Activated B cell treated with CpG ODN at 0.5 μM for 24 hours (primary cell): ENCODE measurements around the gene FAH. TPM values are rescaled to one million over a fixed set of nuclear protein-coding genes. Genes with fewer than 3 reads are reported as not detected.
"Not testable (repeated sequence)": the region's sequence is repeated elsewhere in the genome, so short reads cannot be mapped to it uniquely, and the experiment has no call there.

Source experiments
- ATAC-seq: fragments of 200-7000 bp; cut with Tn5 transposase; one replicate; pipeline ENCODE4 v1.10.0; 2021; ENCODE audit warnings: low read depth, mild to moderate bottlenecking, moderate library complexity
- CTCF ChIA-PET: fragments of 350-600 bp; sonication (Branson Sonifier 250); formaldehyde crosslinking; loops from one replicate; lab custom pipeline; 2021; ENCODE audit warnings: antibody characterized with exemption; lab: Charles Lee
- POLR2A ChIA-PET: fragments of 350-600 bp; sonication (Branson Sonifier 250); formaldehyde crosslinking; loops from one replicate; lab custom pipeline; 2021; ENCODE audit warnings: antibody characterized with exemption; lab: Charles Lee
- DNase-seq: peaks from one replicate; pipeline ENCODE4 v3.0.0; 2022
- H3K27ac Mint-ChIP-seq: one replicate; pipeline ENCODE4 v1.8.0; 2020; ENCODE audit warnings: mixed read lengths
- H3K27me3 Mint-ChIP-seq: one replicate; pipeline ENCODE4 v1.8.0; 2021; ENCODE audit warnings: mixed read lengths
- H3K36me3 Mint-ChIP-seq: one replicate; pipeline ENCODE4 v1.8.0; 2021; ENCODE audit warnings: low read depth, mixed read lengths
- H3K4me1 Mint-ChIP-seq: one replicate; pipeline ENCODE4 v1.8.0; 2021; ENCODE audit warnings: mixed read lengths
- H3K4me3 Mint-ChIP-seq: one replicate; pipeline ENCODE4 v1.8.0; 2020; ENCODE audit warnings: mild to moderate bottlenecking, mixed read lengths
- H3K9me3 Mint-ChIP-seq: one replicate; pipeline ENCODE4 v1.8.0; 2020; ENCODE audit warnings: mixed read lengths
- intact Hi-C: fragments of 100-400 bp; cut with micrococcal nuclease; formaldehyde crosslinking; loops from one replicate; pipeline ENCODE4 v1.15.1; 2024
- total RNA-seq: library from RNA; stranded (reverse); gene quantifications from 2 replicates; pipeline ENCODE4 v1.2.3, GENCODE V29; 2022
- TF ChIP-seq, protein P1 (sequence below): fragments of 200-600 bp; IDR thresholded peaks from one replicate; pipeline ENCODE4 v1.8.0; 2022; ENCODE audit warnings: antibody characterized with exemption, mild to moderate bottlenecking

Gene FAH
- total RNA-seq, 1 donor from 2014 or later: 8.6 TPM

DNA sequence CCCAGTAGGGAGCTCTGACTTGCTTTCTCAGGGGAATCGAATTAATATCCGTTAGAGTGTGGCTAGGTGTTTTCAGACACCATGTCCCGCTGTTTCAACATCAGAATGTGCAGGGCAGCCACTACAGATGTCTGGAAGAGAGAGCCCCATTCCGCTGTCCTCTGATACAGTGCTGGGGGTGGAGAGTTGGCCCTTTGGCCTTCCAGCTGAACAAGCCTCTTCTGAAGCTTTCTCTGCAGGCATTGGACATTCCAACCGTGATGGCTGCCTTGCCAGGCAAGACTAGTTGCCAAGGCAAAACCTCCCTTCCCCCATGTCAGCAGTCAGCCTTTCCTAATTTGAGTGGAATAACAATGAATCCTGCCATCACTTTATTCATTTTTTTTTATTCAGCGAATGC lies 1.5 kb downstream of the FAH start:
- TF ChIP-seq, protein P1, sequence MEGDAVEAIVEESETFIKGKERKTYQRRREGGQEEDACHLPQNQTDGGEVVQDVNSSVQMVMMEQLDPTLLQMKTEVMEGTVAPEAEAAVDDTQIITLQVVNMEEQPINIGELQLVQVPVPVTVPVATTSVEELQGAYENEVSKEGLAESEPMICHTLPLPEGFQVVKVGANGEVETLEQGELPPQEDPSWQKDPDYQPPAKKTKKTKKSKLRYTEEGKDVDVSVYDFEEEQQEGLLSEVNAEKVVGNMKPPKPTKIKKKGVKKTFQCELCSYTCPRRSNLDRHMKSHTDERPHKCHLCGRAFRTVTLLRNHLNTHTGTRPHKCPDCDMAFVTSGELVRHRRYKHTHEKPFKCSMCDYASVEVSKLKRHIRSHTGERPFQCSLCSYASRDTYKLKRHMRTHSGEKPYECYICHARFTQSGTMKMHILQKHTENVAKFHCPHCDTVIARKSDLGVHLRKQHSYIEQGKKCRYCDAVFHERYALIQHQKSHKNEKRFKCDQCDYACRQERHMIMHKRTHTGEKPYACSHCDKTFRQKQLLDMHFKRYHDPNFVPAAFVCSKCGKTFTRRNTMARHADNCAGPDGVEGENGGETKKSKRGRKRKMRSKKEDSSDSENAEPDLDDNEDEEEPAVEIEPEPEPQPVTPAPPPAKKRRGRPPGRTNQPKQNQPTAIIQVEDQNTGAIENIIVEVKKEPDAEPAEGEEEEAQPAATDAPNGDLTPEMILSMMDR: no peak
- CTCF ChIA-PET: no interaction called here
- H3K4me1 Mint-ChIP-seq: peaks cover 21% of the 10 kb centered on the region
- ATAC-seq (no peak), DNase-seq (no peak)
- no peaks in the 10 kb centered on the region for H3K9me3 Mint-ChIP-seq
- H3K27ac Mint-ChIP-seq: no peak overlapping the region
- POLR2A ChIA-PET: no interaction called here
- intact Hi-C loops: loop anchor here (5.0 kb wide), 2 partner anchors 137 to 1207 kb away; partner anchors contain the start of gene CTSH
- peak overlapping the region; percentile 11 for H3K4me3 Mint-ChIP-seq
- H3K27me3 Mint-ChIP-seq: no peaks in the 10 kb centered on the region
- peaks cover 2% of the 10 kb centered on the region for H3K36me3 Mint-ChIP-seq

DNA sequence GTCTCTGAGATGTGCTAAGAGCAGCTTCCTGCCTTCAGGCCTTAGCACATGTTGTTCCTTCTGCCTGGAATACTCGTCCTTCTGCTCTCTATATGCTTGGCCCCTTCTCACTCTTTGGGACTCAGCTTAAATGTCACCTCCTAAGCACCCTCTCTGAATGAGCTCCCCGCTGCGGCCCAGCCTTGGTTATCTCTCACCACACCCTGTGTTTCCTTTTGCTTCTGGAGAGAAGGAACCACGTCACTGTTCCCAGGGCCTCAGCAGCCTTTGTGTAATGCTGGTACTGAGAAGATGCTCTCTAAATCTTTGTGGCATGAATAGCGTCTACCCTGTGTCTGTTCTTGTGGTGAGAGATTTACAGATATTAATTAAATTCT lies 2.2 kb downstream of the FAH start:
- ChIA-PET POLR2A (no interaction called here), CTCF (no interaction called here)
- H3K27me3 Mint-ChIP-seq: no peaks in the 10 kb centered on the region
- H3K4me3 Mint-ChIP-seq: no peak overlapping the region
- TF ChIP-seq, protein P1: no peak
- peaks cover 25% of the 10 kb centered on the region for H3K4me1 Mint-ChIP-seq
- no peaks in the 10 kb centered on the region for H3K9me3 Mint-ChIP-seq
- H3K36me3 Mint-ChIP-seq: peaks cover 2% of the 10 kb centered on the region
- intact Hi-C loops: no loop called here
- DNase-seq (no peak), ATAC-seq (no peak)
- H3K27ac Mint-ChIP-seq: no peak overlapping the region

DNA sequence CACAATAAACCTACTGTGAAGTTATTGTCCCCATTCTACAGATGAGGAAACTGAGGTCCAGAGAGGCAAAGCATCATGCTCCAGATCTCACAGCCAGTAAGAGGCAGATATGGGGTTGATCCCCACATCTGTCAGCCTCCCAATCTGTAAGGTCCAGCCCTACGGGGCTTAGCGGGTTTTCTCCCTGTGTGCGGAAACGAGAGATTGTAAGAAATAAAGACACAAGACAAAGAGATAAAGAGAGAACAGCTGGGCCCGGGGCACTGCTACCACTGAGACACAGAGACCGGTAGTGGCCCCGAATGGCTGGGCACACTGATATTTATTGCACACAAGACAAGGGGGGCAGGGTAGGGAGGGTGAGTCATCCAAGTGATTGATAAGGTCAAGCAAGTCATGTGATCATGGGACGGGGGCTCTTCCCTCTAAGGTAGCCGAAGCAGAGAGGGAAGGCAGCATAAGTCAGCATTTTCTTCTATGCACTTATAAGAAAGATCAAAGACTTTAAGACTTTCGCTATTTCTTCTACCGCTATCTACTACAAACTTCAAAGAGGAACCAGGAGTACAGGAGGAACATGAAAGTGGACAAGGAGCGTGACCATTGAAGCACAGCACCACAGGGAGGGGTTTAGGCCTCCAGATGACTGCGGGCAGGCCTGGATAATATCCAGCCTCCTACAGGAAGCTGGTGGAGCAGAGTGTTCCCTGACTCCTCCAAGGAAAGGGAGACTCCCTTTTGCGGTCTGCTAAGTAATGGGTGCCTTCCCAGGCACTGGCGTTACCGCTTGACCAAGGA lies 2.8 kb downstream of the FAH start:
- H3K9me3 Mint-ChIP-seq, H3K27me3 Mint-ChIP-seq, POLR2A ChIA-PET, H3K36me3 Mint-ChIP-seq, ATAC-seq, H3K4me3 Mint-ChIP-seq, H3K27ac Mint-ChIP-seq, DNase-seq, intact Hi-C loops, CTCF ChIA-PET: not testable (repeated sequence)
- peaks cover 29% of the 10 kb centered on the region for H3K4me1 Mint-ChIP-seq

DNA sequence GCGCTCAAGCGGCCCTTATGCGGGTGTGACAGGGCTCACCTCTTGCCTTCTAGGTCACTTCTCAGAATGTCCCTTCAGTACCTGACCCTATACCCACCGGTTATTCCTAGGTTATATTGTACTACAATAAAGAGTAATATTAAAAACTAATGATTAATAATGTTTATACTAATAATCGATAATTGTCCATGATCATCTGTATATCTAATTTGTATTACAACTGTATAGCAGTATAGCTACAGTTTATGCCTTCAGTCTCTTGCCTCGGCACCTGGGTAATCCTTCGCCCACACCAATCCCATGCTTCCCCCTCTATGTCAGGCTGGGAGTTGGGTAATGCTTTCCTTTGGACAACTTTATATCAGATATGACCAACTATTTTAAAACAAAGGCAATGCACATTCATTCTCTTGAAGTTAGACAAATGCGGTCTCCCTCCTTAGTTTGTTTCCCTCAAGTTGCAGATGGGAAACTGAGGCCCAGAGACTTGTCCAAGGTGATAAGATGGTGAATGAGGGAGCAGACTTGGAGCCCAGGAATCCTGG lies 3.4 kb downstream of the FAH start:
- POLR2A ChIA-PET: interaction anchor here (0.6 kb wide), 1 partner anchor 90 kb away, joined by 3 read pairs; no protein-coding TSS in a partner anchor
- no peaks in the 10 kb centered on the region for H3K9me3 Mint-ChIP-seq
- CTCF ChIA-PET: interaction anchor here (1.2 kb wide), 1 partner anchor 303 kb away, joined by 4 read pairs; no protein-coding TSS in a partner anchor
- TF ChIP-seq, protein P1: no peak
- intact Hi-C loops: no loop called here
- no peak overlapping the region for H3K4me3 Mint-ChIP-seq
- DNase-seq (no peak), ATAC-seq (no peak)
- H3K27ac Mint-ChIP-seq: no peak overlapping the region
- H3K27me3 Mint-ChIP-seq: no peaks in the 10 kb centered on the region
- peaks cover 2% of the 10 kb centered on the region for H3K36me3 Mint-ChIP-seq
- peaks cover 36% of the 10 kb centered on the region for H3K4me1 Mint-ChIP-seq

DNA sequence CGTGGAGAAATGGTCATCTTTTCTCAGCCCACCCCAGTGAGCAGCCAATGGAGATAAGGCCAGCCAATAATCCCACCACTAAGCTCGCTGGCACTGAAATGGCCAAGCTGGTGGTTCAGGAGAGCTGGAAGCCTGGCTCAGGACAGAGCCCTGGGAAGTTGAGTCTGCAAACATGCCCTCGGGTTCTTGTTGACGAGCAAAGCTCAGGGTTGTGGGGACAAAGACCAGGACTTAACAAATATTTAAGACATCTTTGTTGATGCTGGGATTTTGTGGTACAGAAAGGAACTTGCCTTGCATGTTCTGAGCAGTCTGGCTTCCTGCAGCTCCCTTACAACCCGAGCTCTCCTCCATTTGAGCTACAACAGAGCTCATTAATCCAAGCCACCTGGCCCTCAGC lies 4.4 kb downstream of the FAH start:
- ATAC-seq: no peak
- no peak for DNase-seq
- Mint-ChIP-seq H3K36me3 (peaks cover 2% of the 10 kb centered on the region), H3K4me1 (peaks cover 38% of the 10 kb centered on the region), H3K27ac (no peak overlapping the region), H3K27me3 (no peaks in the 10 kb centered on the region), H3K4me3 (no peak overlapping the region), H3K9me3 (no peaks in the 10 kb centered on the region)
- intact Hi-C loops: no loop called here
- POLR2A ChIA-PET: interaction anchor here (0.6 kb wide), 1 partner anchor 91 kb away, joined by 3 read pairs; no protein-coding TSS in a partner anchor
- CTCF ChIA-PET: interaction anchor here (0.5 to 1.2 kb wide), 3 partner anchors 16 to 776 kb away, joined by 3 to 4 read pairs (median 3); no protein-coding TSS in a partner anchor
- TF ChIP-seq, protein P1: no peak
